HG03571 (cell line): ENCODE results near the gene BABAM2.
"Not testable (repeated sequence)": the region's sequence is repeated elsewhere in the genome, so short reads cannot be mapped to it uniquely, and the experiment has no call there.

Experiments used
- ATAC-seq: cut with Tn5 transposase; IDR thresholded peaks from one replicate; pipeline ENCODE4 v1.9.1; 2021; ENCODE audit not compliant: unreplicated experiment

BABAM2 gene

DNA sequence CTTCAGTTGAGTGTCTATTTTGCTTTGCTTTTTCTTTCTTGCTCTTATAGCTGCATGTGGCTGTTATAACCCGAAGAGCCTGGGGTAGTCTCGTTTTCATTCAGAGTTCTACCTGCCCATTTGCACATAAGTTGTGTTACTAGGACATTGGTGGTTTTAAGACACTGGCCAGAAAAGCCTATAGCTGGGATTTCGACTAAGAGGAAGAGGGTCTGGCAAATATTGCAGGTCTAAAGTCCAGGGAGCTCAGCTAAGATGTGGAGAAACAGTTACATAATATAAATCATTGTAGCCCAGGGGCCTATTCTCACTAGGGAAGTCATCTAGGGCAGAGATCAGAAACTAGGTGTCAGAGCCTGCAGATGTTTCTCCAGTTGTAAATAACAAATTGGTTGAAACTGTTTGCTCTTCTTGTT is 120.8 kb downstream of the BABAM2 start:
- ATAC-seq = no peak

GRCh38 chr2:28018474-28018873 is 127.9 kb downstream of the BABAM2 start:
- not testable (repeated sequence) for ATAC-seq

DNA sequence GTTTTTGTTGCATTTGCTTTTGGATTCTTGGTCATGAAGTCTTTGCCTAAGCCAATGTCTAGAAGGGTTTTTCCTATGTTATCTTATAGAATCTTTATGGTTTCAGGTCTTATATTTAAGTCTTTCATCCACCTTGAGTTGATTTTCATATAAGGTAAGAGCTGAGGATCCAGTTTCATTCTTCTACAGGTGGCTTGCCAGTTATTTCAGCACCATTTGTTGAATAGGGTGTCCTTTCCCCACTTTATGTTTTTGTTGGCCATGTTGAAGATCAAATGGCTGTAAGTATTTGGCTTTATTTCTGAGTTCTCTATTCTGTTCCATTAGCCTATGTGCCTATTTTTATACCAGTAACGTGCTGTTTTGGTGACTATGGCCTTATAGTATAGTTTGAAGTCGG is 129.0 kb downstream of the BABAM2 start:
- ATAC-seq = not testable (repeated sequence)

DNA sequence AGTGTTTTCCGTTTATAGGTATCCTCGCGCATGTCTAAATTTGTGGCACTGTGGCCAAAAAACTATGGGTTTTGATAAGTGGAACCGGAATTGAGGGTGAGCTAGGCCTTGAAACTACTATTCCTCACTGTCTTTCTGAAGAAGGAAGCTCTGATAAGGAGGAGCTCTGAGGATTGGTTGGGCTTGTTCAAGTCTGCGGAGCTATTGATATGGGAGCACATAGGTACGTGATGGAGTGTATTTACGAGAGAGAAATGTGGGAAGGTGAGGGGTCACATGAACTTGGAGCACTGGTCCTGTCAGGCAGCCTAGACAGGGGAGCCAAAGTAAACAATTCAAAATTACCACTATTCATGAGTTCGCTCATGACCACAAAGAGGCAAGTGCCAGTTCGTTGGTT is 131.4 kb downstream of the BABAM2 start:
- no peak for ATAC-seq

GRCh38 chr2:28025123-28025522 is 134.6 kb downstream of the BABAM2 start:
- no peak for ATAC-seq

- ATAC-seq = not testable (repeated sequence)
These were observed 135.7 kb downstream of the BABAM2 start for GRCh38 chr2:28026230-28026629.

DNA sequence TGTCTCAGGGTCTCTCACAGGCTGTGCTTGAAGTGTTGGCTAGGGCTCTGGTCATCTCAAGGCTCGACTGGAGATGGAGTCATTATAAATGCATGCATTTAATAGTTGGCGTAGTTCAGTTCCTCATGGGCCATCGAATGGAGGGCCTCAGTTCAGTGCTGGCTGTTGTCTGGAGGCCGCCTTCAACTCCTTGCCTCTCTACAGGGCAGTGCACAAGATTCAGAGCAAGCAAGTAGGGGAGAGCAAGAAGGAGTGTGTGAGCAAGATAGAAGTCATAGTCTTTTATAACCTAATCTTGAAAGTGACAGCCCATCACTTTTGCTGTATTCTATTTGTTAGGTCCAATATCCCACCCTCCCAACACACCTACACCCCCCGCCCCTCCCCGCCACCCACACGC is 137.5 kb downstream of the BABAM2 start:
- no peak for ATAC-seq

DNA sequence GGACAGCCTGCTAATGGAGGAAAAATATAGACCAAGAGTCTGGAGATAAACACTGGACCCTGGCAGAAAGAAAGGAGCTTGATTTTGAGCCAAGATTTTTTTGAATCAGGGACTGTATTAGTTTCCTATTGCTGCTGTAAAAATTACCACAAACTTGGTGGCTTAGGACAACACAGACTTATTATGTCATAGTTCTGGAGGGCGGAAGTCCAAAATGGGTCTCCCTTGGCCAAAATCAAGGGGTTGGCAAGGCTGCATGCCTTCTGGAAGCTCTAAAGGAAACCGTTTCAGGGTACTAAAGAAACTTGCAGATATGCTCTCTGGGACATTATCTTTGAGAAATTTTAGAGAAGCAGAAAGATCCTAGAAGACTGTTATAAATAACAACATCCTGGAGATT is 140.1 kb downstream of the BABAM2 start:
- ATAC-seq = no peak

DNA sequence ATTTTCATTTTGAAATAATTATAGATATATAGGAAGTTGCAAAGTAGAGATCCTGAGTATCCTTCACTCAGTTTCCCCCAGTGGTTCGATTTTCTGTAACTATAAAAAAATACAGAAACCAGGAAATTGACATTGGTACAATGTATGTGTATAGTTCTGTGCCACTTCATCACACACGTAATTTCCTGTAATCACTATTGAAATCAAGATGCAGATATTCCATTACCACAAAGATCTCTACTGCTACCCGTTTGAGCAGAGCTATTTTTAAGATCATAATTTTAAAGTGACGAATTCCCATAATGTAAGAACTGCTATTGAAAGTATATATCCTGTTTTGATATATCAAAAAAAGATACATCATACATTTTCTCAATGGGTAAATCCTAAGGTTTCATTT is 142.3 kb downstream of the BABAM2 start:
- no peak for ATAC-seq

GRCh38 chr2:28034696-28035095 is 144.2 kb downstream of the BABAM2 start:
- no peak for ATAC-seq

- no peak for ATAC-seq
These were observed 144.7 kb downstream of the BABAM2 start for GRCh38 chr2:28035163-28035690.

DNA sequence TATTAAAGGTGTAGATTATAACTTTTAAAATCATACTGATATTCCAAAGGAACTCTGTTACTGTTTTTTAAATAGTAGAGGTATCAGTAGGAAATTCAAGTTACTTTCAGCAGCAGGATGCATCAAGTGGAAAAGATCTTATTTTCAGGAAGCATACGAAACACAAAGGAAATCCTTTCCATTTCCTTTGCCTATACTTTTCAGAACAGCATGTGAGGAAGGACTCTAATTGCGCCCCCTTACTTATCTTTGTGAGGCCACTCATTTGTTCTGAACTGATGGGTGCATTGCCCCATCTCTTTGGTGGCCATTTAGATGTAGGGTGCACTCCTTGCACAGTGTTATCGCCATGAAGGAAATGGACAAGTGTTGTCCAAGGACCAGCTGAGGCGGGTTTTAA is 145.3 kb downstream of the BABAM2 start:
- no peak for ATAC-seq

- ATAC-seq = no peak
These were observed 145.8 kb downstream of the BABAM2 start for GRCh38 chr2:28036307-28036706.

DNA sequence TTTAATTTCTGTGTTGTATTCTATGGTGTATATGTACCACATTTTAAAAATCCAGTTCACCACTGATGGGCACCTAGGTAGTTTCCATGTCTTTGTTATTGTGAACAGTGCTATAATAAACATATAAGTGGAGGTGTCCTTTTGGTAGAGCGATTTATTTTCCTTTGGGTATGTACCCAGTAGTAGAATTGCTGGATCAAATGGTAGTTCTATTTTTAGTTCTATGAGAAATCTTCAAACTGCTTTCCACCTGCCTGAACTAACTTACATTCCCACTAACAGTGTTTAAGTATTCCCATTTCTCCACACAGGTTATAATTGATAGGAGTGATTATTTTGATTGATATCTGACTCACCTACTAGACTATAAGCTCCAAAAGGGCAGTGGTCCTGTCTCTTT is 148.2 kb downstream of the BABAM2 start:
- no peak for ATAC-seq

- no peak for ATAC-seq
These were observed 155.3 kb downstream of the BABAM2 start for GRCh38 chr2:28045676-28046351.

DNA sequence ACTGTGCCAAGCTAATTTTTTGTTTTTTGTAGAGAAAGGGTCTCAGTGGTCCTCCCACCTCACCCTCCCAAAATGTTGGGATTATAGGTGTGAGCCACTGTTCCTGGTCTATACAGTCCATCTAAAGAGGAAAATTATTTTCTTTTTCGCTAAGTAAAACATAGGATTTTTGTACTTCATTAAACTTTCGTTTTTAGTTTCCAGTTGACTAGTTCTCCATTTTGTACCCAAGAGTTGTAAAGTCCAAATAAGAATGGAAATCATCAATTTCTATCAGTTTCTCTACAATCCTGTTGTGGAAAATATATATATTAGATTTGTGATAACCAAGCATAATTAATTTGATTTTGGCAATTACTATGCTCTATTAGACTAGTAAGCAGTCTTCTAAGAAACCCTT is 156.4 kb downstream of the BABAM2 start:
- ATAC-seq = no peak

DNA sequence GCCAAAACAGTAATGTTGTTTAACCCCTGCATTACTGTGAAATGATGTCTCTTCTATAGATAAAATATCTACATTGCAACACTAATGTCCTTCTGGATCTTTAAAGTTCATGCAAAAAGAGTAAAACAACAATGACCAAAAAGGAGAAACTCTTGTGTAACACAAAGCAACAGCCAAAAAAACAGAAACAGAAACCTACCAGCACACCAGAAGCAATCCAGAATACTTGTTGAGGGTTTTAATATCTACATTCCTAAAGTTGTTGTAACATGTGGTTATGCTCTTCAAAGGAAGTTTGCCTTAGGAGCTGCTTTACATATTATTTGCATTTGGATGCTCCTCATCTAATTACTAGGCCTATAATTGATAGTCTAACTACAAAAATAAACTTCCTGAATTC is 157.2 kb downstream of the BABAM2 start:
- ATAC-seq = no peak

DNA sequence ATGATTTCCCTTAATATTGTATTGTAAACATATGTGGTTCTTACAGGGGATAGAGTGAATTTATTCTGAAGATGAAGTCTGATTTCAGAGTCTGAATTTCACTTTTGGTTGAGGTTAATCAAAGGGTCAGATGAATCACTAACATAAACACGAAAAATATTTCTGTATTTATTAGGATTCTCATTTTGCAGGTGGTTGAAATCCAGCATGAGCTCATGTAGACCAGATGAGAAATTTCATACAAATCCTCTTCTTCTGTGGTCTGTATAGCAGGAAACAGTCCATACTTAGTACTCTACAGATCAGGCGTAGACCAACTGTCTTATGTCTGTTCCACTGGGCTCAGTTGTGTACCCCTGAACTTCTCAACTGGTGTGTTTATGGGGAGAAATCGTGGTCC is 157.8 kb downstream of the BABAM2 start:
- ATAC-seq = no peak

DNA sequence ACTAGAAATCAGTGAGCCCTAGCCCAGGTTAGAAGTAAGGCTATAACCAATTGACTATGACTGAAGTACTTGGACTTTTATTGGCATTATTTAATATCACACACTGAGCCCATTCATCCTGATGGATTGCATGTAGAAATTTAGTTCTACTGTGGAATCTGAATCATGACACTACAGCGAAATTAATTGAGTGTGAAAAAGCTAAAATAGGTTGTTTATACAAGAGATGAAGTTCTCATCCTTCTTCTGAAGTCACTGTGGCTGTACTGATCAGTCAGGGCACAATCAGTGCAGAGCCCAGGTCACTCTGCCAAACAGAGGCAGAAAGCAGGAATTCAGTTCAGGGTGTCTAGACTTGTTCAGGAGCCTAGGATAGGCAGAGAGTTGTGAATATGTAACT is 158.9 kb downstream of the BABAM2 start:
- ATAC-seq = no peak

GRCh38 chr2:28049899-28050298 is 159.4 kb downstream of the BABAM2 start:
- no peak for ATAC-seq

DNA sequence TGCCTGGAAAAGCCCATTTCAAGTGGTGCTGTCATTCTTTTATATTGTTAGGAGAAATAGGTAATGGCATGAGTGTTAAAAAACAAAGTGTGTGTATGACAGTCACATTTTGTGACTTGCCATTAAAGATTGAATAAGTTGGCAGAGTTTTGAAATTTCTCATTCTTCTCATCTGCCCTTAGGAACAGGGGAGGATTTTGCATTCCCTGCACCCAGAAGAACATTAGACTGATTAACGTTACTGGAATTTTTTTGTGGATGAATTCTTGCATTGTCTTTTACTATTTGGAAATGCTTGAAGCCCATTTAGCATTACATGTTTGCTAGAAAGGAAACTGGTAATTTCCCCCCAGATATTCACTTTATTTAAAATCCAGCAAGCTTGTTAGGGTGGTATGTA is 162.2 kb downstream of the BABAM2 start:
- ATAC-seq = no peak

DNA sequence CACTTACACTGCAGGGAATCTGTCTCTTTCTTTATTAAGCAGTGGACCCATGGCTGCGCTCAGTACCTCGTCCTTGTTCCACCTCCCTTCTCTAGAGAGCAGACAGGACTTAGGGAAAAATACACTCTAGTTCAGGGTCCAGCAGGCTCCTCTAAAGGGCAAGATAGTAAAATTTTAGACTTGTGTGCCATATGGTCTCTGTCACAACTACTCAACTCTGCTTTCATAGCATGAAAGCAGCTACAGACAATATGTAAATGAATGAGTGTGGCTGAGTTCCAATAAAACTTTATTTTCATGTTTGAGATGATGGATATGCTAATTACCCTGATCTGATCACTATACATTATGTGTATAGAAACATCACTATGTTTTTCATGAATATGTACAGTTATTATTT is 163.1 kb downstream of the BABAM2 start:
- ATAC-seq = no peak

DNA sequence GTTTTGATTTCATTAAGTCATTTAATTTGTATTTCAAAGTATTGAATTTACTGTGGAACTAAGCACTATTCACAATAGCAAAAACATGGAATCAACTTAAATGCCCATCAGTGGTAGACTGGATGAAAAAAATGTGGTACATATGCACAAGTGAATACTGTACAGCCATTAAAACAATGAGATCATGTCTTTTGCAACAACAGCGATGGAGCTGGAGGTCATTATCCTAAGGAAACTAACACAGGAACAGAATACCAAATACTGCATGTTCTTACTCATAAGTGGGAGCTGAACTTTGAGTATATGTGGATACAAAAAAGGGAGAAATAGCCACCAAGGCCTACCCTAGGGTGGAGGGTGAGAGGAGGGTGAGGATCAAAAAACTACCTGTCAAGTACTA is 164.4 kb downstream of the BABAM2 start:
- ATAC-seq = no peak
